HG03457 (cell line): ENCODE measurements around the gene LYZL4.

Source experiments
- ATAC-seq: cut with Tn5 transposase; IDR thresholded peaks from one replicate; pipeline ENCODE4 v1.9.1; 2021; ENCODE audit warnings: moderate number of reproducible peaks; ENCODE audit not compliant: unreplicated experiment

LYZL4 gene

GRCh38 chr3:42375121-42375800 lies 35.1 kb downstream of the LYZL4 start:
- no peak for ATAC-seq

- no peak for ATAC-seq
Observed at GRCh38 chr3:42371776-42372175, 38.6 kb downstream of the LYZL4 start.

DNA sequence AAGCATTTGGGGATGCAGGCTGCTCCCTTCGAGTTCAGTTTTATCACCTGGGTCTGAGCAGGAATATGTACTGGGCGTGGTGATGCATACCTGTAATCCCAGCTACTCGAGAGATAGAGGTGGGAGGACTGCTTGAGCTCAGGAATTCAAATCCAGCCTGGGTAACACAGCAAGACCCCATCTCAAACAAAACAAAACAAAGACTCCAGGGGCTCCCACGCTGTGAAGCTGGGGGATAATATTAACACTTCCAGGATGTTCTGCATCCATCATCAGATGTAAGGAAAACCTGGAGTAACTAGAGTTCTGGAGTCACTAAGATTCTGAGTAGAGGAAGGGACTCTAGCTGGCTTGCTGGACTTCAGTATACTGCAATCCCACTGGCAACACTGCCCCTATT lies 40.6 kb downstream of the LYZL4 start:
- no peak for ATAC-seq

- ATAC-seq = no peak
Observed at GRCh38 chr3:42369304-42369703, 41.1 kb downstream of the LYZL4 start.

- no peak for ATAC-seq
Observed at GRCh38 chr3:42368861-42369260, 41.5 kb downstream of the LYZL4 start.

DNA sequence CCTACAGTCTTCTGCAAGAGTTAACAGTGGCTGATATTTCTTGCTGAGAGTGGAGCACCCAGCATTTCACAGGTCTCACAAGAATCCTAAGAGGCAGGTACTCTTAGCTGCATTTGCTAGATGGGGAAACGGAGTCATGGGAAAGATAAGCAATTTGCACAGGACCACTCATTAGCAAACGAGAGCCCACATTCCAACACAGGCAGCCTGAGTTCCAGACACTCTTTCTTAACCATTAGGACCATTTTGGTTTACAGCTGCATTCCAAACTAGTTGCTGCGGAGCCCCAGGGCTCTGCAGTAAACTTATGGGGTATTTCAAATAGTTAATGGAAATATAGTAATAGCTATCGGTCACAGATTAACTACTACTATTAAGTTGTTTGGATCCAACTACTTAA lies 42.5 kb downstream of the LYZL4 start:
- ATAC-seq = no peak

DNA sequence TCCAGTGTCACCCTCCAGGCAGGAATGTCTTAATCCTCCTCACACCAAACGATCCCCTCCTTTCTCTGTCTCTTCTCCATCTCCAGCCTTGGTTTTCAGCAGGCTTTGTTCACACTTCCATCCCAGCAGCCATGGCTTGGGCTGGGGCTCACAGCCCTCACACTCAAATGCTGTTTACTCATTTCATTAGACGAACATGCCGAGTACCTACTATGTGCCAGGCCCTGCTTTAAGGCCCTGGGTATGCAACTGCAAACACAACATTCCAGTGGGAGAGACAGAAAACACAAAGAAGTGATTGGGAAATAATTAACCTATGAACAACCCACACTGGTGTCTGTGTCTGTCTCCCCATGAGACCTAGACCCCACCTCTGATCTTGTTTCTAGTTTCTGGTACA lies 43.9 kb downstream of the LYZL4 start:
- no peak for ATAC-seq

DNA sequence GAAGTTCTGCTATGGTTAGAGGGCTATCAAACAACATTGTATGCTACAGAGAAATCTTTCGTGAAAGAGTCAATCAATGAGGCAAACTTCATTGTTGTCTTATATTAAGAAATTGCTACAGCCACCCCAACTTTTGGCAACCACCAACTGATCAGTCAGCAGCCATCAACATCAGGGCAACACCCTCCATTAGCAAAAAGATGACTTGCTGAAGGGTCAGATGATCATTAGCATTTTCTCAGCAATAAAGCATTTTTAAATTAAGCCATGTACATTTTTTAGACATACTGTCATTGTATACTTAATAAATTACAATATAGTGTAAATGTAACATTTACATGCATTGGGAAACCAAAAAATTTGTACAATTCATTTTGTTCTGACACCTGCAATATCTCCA lies 53.1 kb downstream of the LYZL4 start:
- no peak for ATAC-seq

GRCh38 chr3:42355612-42356011 lies 54.8 kb downstream of the LYZL4 start:
- no peak for ATAC-seq

DNA sequence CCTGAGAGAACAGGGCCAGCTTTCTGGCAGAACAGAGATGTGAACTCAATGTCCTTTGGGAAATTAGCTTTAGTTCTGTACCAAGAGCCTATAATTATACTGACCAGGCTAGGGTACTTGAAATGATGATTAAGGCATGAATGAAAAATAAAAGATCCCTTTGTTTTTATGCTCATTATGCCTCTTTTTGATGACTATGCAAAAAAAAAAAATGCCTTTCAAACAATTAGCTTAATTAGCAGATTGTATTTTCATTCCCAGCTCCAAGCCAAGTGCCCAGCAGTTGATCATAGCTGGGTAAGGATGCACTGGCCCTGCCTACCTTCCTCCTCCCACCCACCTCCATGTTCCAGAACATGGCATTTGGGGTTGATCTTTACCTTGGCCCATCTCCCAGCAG lies 56.8 kb downstream of the LYZL4 start:
- no peak for ATAC-seq

- no peak for ATAC-seq
Observed at GRCh38 chr3:42351207-42351606, 59.2 kb downstream of the LYZL4 start.

DNA sequence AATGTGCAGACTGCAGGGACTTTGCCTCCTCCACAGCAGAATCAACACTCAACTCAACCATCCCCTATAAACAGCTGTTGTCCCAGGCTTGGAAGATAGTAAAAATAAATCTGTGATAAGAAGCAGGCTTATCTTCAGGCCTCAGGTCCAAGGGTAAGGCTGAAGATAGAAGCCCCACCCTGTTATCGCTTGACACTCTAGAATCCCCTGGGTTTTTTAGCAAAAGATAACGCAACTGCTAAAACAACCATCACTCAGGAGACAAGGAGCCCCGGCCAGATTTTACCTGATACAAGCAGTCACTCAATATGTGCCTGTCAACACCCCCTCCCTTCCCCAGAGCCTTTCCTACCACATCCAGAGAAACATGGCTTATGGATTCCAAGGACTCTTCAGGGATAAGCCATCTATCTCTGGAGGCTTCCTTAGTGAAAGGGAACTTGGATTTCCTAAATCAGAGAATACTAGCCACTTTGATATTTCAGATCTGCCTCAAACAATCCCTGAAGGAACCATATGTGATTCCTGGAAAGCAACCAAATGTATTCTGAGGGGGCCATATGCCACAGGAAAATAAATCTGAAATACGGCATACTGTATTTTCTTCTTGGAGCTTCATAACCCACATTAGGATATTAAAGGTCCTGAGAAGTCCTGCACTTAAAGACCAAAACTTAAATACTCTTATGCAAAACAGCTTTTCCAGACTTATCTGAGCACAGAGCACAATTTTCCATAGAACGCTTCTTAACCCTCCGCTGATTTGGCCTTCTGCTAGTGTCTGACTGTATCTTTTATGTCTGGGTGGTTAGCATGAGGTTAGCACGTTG lies 60.4 kb downstream of the LYZL4 start:
- no peak for ATAC-seq

- ATAC-seq = no peak
Observed at GRCh38 chr3:42347928-42348327, 62.5 kb downstream of the LYZL4 start.
